RWPE1 (cell line): ENCODE data around the gene ADAT3.

Source experiments
- CTCF ChIA-PET: fragments of 350-600 bp; sonication (Branson Sonifier 250); formaldehyde crosslinking; extraction: SDS; loops from one replicate; lab custom pipeline; 2021; lab: Yijun Ruan, JAX
- POLR2A ChIA-PET: fragments of 400-600 bp; formaldehyde crosslinking; extraction: SDS; loops from one replicate; lab custom pipeline; 2020; ENCODE audit warnings: antibody characterized with exemption; ENCODE audit not compliant: low non-redundant PET; lab: Yijun Ruan, JAX
- DNase-seq: peaks from one replicate; pipeline ENCODE4 v3.0.0; 2012; ENCODE audit warnings: low spot score
- H3K27ac ChIP-seq: fragments of 450-650 bp; 2 replicates; pipeline ENCODE4 v1.5.1; 2017
- TF ChIP-seq, protein P1 (sequence below): fragments of 450-650 bp; conservative IDR thresholded peaks from 2 replicates; pipeline ENCODE4 v1.5.1; 2017; ENCODE audit warnings: low read depth, mild to moderate bottlenecking

ADAT3 gene

GRCh38 chr19:1896508-1896907 lies 8.7 kb upstream of the ADAT3 start:
- ChIA-PET POLR2A (no interaction called here), CTCF (interaction anchor here (0.6 kb wide), 2 partner anchors 27 to 34 kb away, joined by 3 read pairs; no protein-coding TSS in a partner anchor)
- TF ChIP-seq, protein P1, sequence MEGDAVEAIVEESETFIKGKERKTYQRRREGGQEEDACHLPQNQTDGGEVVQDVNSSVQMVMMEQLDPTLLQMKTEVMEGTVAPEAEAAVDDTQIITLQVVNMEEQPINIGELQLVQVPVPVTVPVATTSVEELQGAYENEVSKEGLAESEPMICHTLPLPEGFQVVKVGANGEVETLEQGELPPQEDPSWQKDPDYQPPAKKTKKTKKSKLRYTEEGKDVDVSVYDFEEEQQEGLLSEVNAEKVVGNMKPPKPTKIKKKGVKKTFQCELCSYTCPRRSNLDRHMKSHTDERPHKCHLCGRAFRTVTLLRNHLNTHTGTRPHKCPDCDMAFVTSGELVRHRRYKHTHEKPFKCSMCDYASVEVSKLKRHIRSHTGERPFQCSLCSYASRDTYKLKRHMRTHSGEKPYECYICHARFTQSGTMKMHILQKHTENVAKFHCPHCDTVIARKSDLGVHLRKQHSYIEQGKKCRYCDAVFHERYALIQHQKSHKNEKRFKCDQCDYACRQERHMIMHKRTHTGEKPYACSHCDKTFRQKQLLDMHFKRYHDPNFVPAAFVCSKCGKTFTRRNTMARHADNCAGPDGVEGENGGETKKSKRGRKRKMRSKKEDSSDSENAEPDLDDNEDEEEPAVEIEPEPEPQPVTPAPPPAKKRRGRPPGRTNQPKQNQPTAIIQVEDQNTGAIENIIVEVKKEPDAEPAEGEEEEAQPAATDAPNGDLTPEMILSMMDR, result no peak
- H3K27ac ChIP-seq, result no peak overlapping the region
- no peak for DNase-seq

DNA sequence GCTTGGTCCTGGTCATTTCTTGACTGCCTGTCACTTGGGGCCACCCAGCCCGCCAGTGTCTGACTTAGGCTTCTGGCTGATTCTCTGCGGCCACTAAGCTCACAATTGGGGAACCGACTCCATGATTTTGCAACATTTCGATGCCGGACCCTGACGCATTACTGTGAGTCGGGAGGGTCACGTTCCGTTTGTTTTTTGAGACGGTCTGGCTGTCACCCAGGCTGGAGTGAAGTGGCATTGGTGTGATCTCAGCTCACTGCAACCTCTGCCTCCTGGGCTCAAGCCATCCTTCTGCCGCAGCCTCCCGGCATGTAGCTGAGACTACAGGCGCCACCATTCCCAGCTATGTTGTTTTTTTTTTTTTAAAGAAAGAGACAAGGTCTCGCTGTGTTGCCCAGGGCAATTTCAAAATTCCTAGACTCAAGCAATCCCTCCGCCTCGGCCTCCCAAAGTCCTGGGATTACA lies 3.2 kb upstream of the ADAT3 start:
- CTCF ChIA-PET, result interaction anchor here (0.6 kb wide), 1 partner anchor 348 kb away, joined by 6 read pairs; no protein-coding TSS in a partner anchor
- DNase-seq, result no peak
- POLR2A ChIA-PET, result no interaction called here
- TF ChIP-seq, protein P1, result no peak
- peak overlapping the region; percentile 10; the same call in 1 of the 2 replicates for H3K27ac ChIP-seq

- no peak for DNase-seq
- ChIA-PET CTCF (interaction anchor here (0.7 kb wide), 1 partner anchor 1125 kb away, joined by 4 read pairs; no protein-coding TSS in a partner anchor), POLR2A (no interaction called here)
- TF ChIP-seq, protein P1, result no peak
- no peak overlapping the region for H3K27ac ChIP-seq
Measured at GRCh38 chr19:1902923-1903322, 2.3 kb upstream of the ADAT3 start.

DNA sequence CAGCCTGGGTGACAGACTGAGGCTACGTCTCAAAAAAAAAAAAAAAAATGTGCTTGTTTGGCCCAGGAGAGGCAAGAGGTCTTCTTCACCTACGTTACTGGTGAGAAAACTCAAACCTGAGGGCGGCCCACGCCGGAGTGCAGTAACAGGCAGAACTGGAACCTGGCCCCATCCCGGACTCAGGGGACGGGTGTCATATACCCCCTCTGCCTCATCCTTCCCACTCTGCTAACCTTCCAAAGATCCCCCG lies 414 bp upstream of the ADAT3 start:
- no peak for DNase-seq
- ChIA-PET POLR2A (interaction anchor here (0.6 kb wide), 1 partner anchor 20 kb away, joined by 3 read pairs; the partner anchor contains the start of gene ABHD17A), CTCF (no interaction called here)
- TF ChIP-seq, protein P1, result no peak
- H3K27ac ChIP-seq, result peak overlapping the region; percentile 83

DNA sequence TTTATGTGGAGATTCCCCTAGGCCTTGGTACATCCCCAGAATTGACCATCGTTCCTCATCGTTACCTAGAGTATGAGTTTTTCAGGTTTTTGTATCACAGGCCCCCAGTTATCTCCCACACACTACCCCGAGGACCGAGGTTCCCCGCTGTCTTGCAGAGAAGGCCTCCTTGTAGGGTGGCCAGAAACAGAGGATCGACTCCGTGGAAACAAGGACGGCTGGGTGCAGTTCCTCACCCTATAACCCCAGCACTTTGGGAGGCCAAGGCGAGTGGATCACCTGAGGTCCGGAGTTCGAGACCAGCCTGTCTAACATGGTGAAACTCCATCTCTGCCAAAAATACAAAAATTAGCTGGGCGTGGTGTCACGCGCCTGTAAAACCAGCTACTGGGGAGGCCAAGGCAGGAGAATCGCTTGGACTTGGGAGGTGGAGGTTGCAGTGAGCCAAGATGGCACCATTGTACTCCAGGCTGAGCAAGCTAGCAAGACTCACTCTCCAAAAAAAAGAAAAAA lies 720 bp downstream of the ADAT3 start:
- CTCF ChIA-PET, result interaction anchor here (1.2 kb wide), 1 partner anchor 9 kb away, joined by 3 read pairs; no protein-coding TSS in a partner anchor
- H3K27ac ChIP-seq, result peak overlapping the region; percentile 83
- POLR2A ChIA-PET, result no interaction called here
- no peak for DNase-seq
- TF ChIP-seq, protein P1, result no peak

- H3K27ac ChIP-seq, result peak overlapping the region; percentile 83
- ChIA-PET POLR2A (interaction anchor here (0.6 kb wide), 1 partner anchor 73 kb away, joined by 3 read pairs; no protein-coding TSS in a partner anchor), CTCF (interaction anchor here (0.7 to 1.2 kb wide), 2 partner anchors 10 to 188 kb away, joined by 3 read pairs; no protein-coding TSS in a partner anchor)
- no peak for DNase-seq
- TF ChIP-seq, protein P1, result no peak
Measured at GRCh38 chr19:1906985-1907562, 1.9 kb downstream of the ADAT3 start.
